ENCODE results near the gene ZBTB16.

DNA sequence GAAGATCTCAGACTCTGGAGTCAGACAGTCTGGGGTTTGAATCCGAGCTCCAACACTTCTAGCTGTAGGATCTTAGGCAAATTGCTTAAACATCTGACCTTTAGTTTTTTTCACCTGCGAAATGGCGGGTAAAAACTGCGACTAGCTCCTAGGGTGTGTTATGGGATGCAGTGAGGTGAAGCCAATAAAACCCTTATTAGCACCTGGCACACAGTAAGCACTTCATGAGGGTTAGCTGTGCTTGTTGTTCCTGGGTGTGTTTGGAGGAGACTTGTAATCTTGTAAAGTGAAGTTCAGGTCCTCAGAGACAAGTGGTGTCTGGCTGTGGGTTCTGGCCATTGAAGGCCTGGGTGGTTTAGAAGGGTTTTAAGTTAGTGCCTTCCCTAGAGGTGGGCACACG lies 68.9 kb downstream of the ZBTB16 start:
- TF ChIP-seq, protein P1, sequence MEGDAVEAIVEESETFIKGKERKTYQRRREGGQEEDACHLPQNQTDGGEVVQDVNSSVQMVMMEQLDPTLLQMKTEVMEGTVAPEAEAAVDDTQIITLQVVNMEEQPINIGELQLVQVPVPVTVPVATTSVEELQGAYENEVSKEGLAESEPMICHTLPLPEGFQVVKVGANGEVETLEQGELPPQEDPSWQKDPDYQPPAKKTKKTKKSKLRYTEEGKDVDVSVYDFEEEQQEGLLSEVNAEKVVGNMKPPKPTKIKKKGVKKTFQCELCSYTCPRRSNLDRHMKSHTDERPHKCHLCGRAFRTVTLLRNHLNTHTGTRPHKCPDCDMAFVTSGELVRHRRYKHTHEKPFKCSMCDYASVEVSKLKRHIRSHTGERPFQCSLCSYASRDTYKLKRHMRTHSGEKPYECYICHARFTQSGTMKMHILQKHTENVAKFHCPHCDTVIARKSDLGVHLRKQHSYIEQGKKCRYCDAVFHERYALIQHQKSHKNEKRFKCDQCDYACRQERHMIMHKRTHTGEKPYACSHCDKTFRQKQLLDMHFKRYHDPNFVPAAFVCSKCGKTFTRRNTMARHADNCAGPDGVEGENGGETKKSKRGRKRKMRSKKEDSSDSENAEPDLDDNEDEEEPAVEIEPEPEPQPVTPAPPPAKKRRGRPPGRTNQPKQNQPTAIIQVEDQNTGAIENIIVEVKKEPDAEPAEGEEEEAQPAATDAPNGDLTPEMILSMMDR (IDR thresholded peaks at IDR 0.05): no peak
- no peak for TF ChIP-seq POLR2A (IDR thresholded peaks at IDR 0.05)

All from uterus (tissue), 2 donors.